H9 (cell line): ENCODE results near the gene RANBP17. TPM values are rescaled to one million over a fixed set of nuclear protein-coding genes. Genes with fewer than 3 reads are reported as not detected.

Source experiments
- DNase-seq: peaks from one replicate; pipeline ENCODE4 v3.0.0-alpha.2; 2017
- H2AFZ ChIP-seq: one replicate; pipeline ENCODE4 v1.6.1; 2013; ENCODE audit warnings: mild to moderate bottlenecking, low read length, control low read depth, moderate library complexity
- H2AK5ac ChIP-seq: 2 replicates; pipeline ENCODE4 v1.6.1; 2013; ENCODE audit warnings: low read length, control low read depth, mixed read lengths; ENCODE audit not compliant: insufficient read length
- H2BK120ac ChIP-seq: one replicate; pipeline ENCODE4 v1.6.1; 2013; ENCODE audit warnings: low read depth, mild to moderate bottlenecking, low read length, control low read depth, inconsistent platforms; ENCODE audit not compliant: poor library complexity, severe bottlenecking
- H2BK12ac ChIP-seq: 2 replicates; pipeline ENCODE4 v1.6.1; 2013; ENCODE audit warnings: low read length, control low read depth, mixed read lengths, low read depth; ENCODE audit not compliant: insufficient read length
- H2BK15ac ChIP-seq: 2 replicates; pipeline ENCODE4 v1.6.1; 2013; ENCODE audit warnings: low read depth, low read length, control low read depth
- H2BK20ac ChIP-seq: one replicate; pipeline ENCODE4 v1.6.1; 2013; ENCODE audit warnings: low read depth, mild to moderate bottlenecking, low read length, control low read depth, inconsistent platforms; ENCODE audit not compliant: poor library complexity, severe bottlenecking
- H2BK5ac ChIP-seq: 2 replicates; pipeline ENCODE4 v1.6.1; 2013; ENCODE audit warnings: low read length, control low read depth, mixed read lengths; ENCODE audit not compliant: insufficient read length
- H3K14ac ChIP-seq: 2 replicates; pipeline ENCODE4 v1.6.1; 2013; ENCODE audit warnings: low read length, control low read depth; ENCODE audit not compliant: insufficient read depth
- H3K18ac ChIP-seq: 2 replicates; pipeline ENCODE4 v1.6.1; 2013; ENCODE audit warnings: low read depth, mild to moderate bottlenecking, mixed read lengths, low read length, control low read depth; ENCODE audit not compliant: insufficient read length
- H3K23ac ChIP-seq: 2 replicates; pipeline ENCODE4 v1.6.1; 2013; ENCODE audit warnings: low read length, control low read depth, mixed read lengths, low read depth; ENCODE audit not compliant: insufficient read length
- H3K23me2 ChIP-seq: 2 replicates; pipeline ENCODE4 v1.6.1; 2013; ENCODE audit warnings: low read depth, mild to moderate bottlenecking, mixed read lengths, low read length, control low read depth; ENCODE audit not compliant: insufficient read length, poor library complexity, severe bottlenecking
- H3K27ac ChIP-seq: 2 replicates; pipeline ENCODE4 v1.5.1; 2013; ENCODE audit warnings: low read length, control low read depth, mixed read lengths, low read depth; ENCODE audit not compliant: insufficient read length
- H3K27me3 ChIP-seq: 2 replicates; pipeline ENCODE4 v1.6.1; 2013; ENCODE audit warnings: low read length, control low read depth, inconsistent platforms; ENCODE audit not compliant: insufficient read depth
- H3K4ac ChIP-seq: 2 replicates; pipeline ENCODE4 v1.6.1; 2013; ENCODE audit warnings: low read depth, mild to moderate bottlenecking, control low read depth, inconsistent platforms, low read length, moderate library complexity
- H3K4me1 ChIP-seq: 2 replicates; pipeline ENCODE4 v1.6.1; 2013; ENCODE audit warnings: low read length, control low read depth, inconsistent platforms; ENCODE audit not compliant: insufficient read depth
- H3K4me2 ChIP-seq: 2 replicates; pipeline ENCODE4 v1.6.1; 2013; ENCODE audit warnings: low read length, control low read depth, mixed read lengths; ENCODE audit not compliant: insufficient read length, insufficient read depth
- H3K56ac ChIP-seq: 2 replicates; pipeline ENCODE4 v1.6.1; 2013; ENCODE audit warnings: low read depth, mild to moderate bottlenecking, mixed read lengths, low read length, control low read depth; ENCODE audit not compliant: insufficient read length
- H3K79me1 ChIP-seq: 2 replicates; pipeline ENCODE4 v1.6.1; 2013; ENCODE audit warnings: low read depth, mild to moderate bottlenecking, moderate library complexity, low read length, control low read depth, inconsistent platforms; ENCODE audit not compliant: insufficient read depth, poor library complexity, severe bottlenecking
- H3K79me2 ChIP-seq: 2 replicates; pipeline ENCODE4 v1.6.1; 2013; ENCODE audit warnings: low read length, control low read depth, inconsistent platforms; ENCODE audit not compliant: insufficient read depth
- H3K9ac ChIP-seq: 2 replicates; pipeline ENCODE4 v1.6.1; 2013; ENCODE audit warnings: low read length, control low read depth, mixed read lengths; ENCODE audit not compliant: insufficient read length; ENCODE audit errors: extremely low read depth
- H3K9me3 ChIP-seq: one replicate; pipeline ENCODE4 v1.6.1; 2013; ENCODE audit warnings: low read depth, low read length, inconsistent platforms; ENCODE audit not compliant: control insufficient read depth
- H3T11ph ChIP-seq: one replicate; pipeline ENCODE4 v1.6.1; 2013; ENCODE audit warnings: mild to moderate bottlenecking, low read length, control low read depth, inconsistent platforms
- H4K20me1 ChIP-seq: one replicate; pipeline ENCODE4 v1.6.1; 2013; ENCODE audit not compliant: control insufficient read depth, insufficient read length, insufficient read depth
- H4K5ac ChIP-seq: 2 replicates; pipeline ENCODE4 v1.6.1; 2013; ENCODE audit warnings: low read depth, mild to moderate bottlenecking, mixed read lengths, low read length, control low read depth; ENCODE audit not compliant: insufficient read length
- H4K8ac ChIP-seq: replicated peaks from 2 replicates; pipeline ENCODE4 v1.6.1; 2013; ENCODE audit warnings: low read length, control low read depth, mixed read lengths, low read depth; ENCODE audit not compliant: insufficient read length
- H4K91ac ChIP-seq: 2 replicates; pipeline ENCODE4 v1.6.1; 2013; ENCODE audit warnings: low read depth, mild to moderate bottlenecking, moderate library complexity, mixed read lengths, low read length, control low read depth; ENCODE audit not compliant: insufficient read length
- H3K27ac Mint-ChIP-seq, 3 experiments: 2 replicates in 2 of 3; 3 replicates in 1 of 3; pipeline ENCODE4 v1.8.0; 2020 to 2021; ENCODE audit warnings: mixed read lengths in 3 of 3, mild to moderate bottlenecking in 1 of 3, moderate library complexity in 1 of 3
- H3K27me3 Mint-ChIP-seq: 2 replicates; pipeline ENCODE4 v1.8.0; 2021; ENCODE audit warnings: low read depth, mild to moderate bottlenecking, moderate library complexity, mixed read lengths
- H3K36me3 Mint-ChIP-seq, 3 experiments: 2 replicates in 2 of 3; 3 replicates in 1 of 3; pipeline ENCODE4 v1.8.0; 2020 to 2021; ENCODE audit warnings: low read depth in 3 of 3, mixed read lengths in 3 of 3; ENCODE audit not compliant: insufficient read depth in 1 of 3
- H3K4me1 Mint-ChIP-seq, 2 experiments: 2 replicates each; pipeline ENCODE4 v1.8.0; 2020; ENCODE audit warnings: mixed read lengths in 2 of 2
- H3K4me3 Mint-ChIP-seq, 2 experiments: 2 replicates in 1 of 2; 3 replicates in 1 of 2; pipeline ENCODE4 v1.8.0; 2020 to 2021; ENCODE audit warnings: mild to moderate bottlenecking in 2 of 2, mixed read lengths in 2 of 2, moderate library complexity in 1 of 2
- H3K9me3 Mint-ChIP-seq, 2 experiments: 2 replicates in 1 of 2; 3 replicates in 1 of 2; pipeline ENCODE4 v1.8.0; 2020; ENCODE audit warnings: mild to moderate bottlenecking in 2 of 2, mixed read lengths in 2 of 2, moderate library complexity in 1 of 2
- total RNA-seq: library from RNA; stranded (reverse); gene quantifications from 2 replicates; pipeline ENCODE4 v1.2.1, GENCODE V29; 2021
- TF ChIP-seq, protein P1 (sequence below): fragments of 200-600 bp; sonication (generic); conservative IDR thresholded peaks from 3 replicates; pipeline ENCODE4 v1.8.0; 2021; ENCODE audit warnings: antibody characterized with exemption, mild to moderate bottlenecking

Gene RANBP17
- total RNA-seq, 1 experiment from 2014 or later: 16.5 TPM

DNA sequence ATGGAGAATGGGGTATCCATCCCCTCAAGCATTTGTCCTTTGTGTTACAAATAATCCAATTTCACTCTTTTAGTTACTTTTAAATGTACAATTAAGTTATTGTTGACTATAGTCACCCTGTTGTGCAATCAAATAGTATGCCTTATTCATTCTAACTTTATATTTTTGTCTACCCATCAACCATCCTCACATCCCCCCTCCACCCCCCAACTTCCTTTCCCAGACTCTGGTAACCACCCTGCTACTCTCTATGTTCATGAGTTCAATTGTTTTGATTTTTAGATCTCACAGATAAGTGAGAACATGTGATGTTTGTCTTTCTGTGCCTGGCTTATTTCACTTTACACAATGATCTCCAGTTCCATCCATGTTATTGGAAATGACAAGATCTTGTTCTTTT is 15.4 kb upstream of the RANBP17 start:
- no peaks in the 10 kb centered on the region for H4K20me1 ChIP-seq
- H2BK20ac ChIP-seq: no peak overlapping the region
- no peak overlapping the region for H3K14ac ChIP-seq
- no peak overlapping the region for H3K18ac ChIP-seq
- no peaks in the 10 kb centered on the region for H3K9me3 ChIP-seq
- TF ChIP-seq, protein P1, sequence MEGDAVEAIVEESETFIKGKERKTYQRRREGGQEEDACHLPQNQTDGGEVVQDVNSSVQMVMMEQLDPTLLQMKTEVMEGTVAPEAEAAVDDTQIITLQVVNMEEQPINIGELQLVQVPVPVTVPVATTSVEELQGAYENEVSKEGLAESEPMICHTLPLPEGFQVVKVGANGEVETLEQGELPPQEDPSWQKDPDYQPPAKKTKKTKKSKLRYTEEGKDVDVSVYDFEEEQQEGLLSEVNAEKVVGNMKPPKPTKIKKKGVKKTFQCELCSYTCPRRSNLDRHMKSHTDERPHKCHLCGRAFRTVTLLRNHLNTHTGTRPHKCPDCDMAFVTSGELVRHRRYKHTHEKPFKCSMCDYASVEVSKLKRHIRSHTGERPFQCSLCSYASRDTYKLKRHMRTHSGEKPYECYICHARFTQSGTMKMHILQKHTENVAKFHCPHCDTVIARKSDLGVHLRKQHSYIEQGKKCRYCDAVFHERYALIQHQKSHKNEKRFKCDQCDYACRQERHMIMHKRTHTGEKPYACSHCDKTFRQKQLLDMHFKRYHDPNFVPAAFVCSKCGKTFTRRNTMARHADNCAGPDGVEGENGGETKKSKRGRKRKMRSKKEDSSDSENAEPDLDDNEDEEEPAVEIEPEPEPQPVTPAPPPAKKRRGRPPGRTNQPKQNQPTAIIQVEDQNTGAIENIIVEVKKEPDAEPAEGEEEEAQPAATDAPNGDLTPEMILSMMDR: no peak
- H3K79me1 ChIP-seq: no peaks in the 10 kb centered on the region
- no peaks in the 10 kb centered on the region for H3K23me2 ChIP-seq
- no peak overlapping the region for H3K56ac ChIP-seq
- no peak overlapping the region for H3T11ph ChIP-seq
- Mint-ChIP-seq H3K9me3 (no peaks in the 10 kb centered on the region; a peak in 1 of 5 replicates), H3K4me1 (no peaks in the 10 kb centered on the region), H3K27ac (no peak overlapping the region), H3K4me3 (no peak overlapping the region), H3K36me3 (no peaks in the 10 kb centered on the region; a peak in 2 of 7 replicates), H3K27me3 (peaks cover 2% of the 10 kb centered on the region; the same call in 1 of the 2 replicates)
- H3K27me3 ChIP-seq: no peaks in the 10 kb centered on the region
- H3K4me1 ChIP-seq: no peaks in the 10 kb centered on the region
- no peak overlapping the region for H2BK5ac ChIP-seq
- no peak overlapping the region for H2AFZ ChIP-seq
- no peak overlapping the region for H2BK120ac ChIP-seq
- no peak overlapping the region for H4K8ac ChIP-seq
- H2BK15ac ChIP-seq: no peak overlapping the region
- no peak for DNase-seq
- no peak overlapping the region for H3K23ac ChIP-seq
- H3K9ac ChIP-seq: no peak overlapping the region
- no peak overlapping the region for H2BK12ac ChIP-seq
- H3K27ac ChIP-seq: no peak overlapping the region
- H3K79me2 ChIP-seq: no peaks in the 10 kb centered on the region
- H3K4me2 ChIP-seq: no peak overlapping the region
- no peak overlapping the region for H4K91ac ChIP-seq
- no peak overlapping the region for H4K5ac ChIP-seq
- no peak overlapping the region for H2AK5ac ChIP-seq
- no peak overlapping the region for H3K4ac ChIP-seq
